ENCODE data around the gene KIF3A. TPM values are rescaled to one million over a fixed set of nuclear protein-coding genes. Genes with fewer than 3 reads are reported as not detected.

KIF3A gene
- total RNA-seq (2014; rRNA removed; shearing (Covaris generic)), result 10.6 and 16.4 TPM in 2 replicates

DNA sequence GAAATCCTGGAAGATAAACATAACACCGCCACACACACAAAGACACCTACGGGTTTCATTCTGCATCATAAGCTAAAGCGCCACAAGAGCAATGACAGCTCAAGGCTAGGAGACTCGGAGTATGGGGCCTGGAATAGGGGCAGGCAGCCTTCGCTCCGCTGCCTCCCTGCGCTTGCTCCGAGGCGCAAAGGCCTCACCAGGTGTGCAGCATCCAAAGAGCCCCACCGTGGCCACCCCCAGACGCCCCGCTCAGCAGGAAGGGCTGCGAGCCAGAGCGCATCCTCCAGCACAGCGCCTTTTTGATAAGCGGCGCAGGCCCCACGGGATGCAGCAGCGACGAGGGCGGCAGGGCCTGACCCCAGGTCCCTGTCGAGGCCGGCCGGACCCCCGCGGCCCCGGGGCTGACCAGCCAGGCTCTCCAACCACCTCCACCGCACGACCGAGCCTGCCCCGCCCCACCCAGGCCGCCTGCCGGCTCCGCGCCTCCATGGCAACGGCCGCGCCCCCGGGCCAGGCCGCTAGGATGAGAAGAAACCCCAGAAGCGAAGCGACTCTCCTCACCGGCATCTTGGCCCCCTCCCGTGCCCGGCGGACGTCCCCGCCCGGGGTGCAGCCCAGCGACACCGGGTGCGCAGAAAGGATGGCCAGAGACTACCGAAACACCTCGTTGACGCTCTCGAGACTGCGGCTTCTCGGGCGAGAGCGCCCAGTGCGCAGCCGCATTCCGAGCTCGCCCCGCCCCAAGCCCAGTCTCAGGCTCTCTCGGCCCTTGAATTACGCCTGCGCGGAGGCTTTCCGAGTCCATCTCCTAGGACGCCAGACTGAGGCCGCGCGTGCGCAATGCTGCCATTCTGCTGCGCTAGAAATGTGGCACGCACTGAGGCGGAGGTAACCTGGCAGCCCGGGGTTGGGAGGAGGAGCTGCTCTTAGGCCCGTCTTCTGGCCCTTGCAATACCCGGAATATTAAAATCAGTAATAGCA is at the start of gene KIF3A:
TSS of gene KIF3A (minus strand) at position 694 of the 981 bp plus-strand sequence. CDS start at position 567, 127 bp downstream.
- peak; percentile 95 for DNase-seq (ENCODE audit: low spot score)

DNA sequence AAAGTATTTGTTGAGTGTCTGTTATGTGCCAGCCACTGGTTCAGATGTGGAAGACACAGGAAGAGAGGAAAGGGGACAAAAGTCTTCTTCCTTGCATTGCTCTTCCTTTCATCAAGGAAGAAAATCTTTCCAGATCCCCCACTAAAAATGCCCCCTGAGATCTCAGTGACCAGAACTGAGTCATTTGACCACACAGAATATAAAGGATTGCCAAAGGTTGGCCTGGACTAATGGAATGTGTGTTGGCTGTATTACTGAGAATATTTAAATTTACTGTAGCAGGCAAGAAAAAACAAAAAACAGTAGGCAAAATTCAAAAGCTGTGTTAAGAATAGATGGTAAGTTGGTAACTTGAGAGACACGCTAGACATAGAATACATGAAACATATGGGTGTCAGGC is 49.7 kb upstream of the KIF3A start:
- DNase-seq (ENCODE audit: low spot score), result no peak

DNA sequence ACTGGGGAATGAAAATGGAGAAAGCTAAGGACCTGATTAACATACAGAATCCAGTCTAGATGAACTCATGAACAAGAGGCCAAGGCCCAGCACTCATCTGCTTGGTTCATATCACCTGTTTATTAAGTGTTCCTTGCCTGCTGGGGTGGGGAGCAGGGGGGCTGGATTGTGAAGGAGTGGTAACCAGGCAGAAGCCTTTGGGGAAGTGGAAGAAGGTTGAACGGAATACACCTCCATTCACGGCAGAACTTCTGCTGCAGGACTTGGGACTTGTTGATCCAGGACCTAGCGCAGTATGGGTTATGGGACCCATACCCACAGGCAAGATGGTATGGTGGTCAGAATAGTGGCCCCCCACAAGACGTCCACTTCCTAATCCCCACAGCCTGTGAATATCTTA is 48.5 kb upstream of the KIF3A start:
- DNase-seq (ENCODE audit: low spot score), result no peak

DNA sequence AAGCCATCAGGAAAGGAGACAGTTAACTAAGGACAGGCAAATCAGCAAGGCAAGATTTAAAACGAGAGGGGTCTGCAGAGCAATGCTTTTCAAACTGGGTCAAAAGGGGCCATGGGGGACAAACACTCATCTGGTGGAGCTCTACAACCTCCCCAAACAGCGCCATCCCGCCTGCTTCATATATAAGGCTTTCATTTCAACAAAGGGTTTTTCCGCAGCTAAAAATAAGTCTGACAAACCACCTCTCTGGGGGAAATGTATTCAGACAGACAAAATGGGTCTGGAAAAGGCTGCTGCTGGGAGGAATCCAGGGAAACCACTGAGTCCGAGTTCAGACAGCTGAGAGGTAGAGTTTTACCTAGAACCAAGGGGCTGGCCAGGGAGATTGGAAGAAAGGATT is 48.0 kb upstream of the KIF3A start:
- DNase-seq (ENCODE audit: low spot score), result no peak

DNA sequence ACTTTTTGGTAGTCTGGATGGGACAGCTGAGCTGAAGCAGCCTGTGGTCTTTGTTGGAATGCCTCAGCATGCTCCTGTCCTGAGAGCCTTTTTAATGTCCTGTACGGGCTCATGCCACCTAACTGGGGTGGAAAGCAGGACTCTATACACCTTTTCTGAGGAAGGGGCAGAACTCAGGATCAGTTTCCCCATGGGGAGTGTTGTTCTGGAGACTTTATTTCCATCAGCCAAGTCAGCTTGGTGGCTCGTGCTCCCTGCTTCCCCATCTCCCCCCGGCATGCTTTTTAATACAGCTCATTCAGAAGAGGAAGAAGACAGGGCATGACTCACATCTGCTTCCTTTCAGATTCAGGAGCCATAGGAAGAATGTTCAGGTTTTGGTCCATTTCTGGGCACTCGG is 44.8 kb upstream of the KIF3A start:
- peak; percentile 56 for DNase-seq (ENCODE audit: low spot score)

DNA sequence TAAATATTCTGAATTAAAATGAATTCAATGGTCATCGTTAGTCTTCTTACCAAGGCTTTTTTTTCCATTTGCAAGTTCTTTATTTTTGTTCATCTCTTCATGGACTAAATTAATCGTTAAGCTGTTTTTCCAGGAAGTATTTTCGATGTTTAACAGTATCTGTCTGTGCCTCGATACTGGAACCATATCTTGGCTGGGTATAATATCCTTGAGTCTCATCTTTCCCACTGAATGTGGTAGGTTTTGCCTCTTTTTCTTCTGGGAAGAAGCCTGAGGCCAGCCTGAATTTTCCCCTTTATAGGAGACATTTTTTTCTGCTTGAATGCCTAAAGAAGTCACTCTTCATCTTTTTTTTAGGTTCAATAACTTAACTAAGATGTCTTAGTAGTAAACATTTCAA is 43.7 kb upstream of the KIF3A start:
- DNase-seq (ENCODE audit: low spot score), result no peak

DNA sequence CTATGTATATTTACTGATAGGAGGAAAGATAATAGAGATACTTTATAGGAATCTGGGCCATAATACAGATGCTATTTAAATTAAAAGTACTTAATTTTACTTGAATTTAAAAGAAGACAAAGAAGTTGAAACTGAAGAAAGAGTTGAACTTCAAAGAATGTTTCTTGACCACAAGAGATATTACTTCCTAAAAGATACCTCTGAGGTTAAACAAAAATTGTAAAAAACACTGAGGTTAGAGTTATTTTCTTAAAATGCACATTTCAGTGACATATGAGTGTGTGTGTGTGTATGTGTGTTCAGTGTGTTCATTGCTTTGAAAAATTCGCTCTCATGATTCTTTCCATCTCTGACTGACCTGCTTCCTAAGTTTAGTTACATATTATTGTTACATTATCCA is 43.2 kb upstream of the KIF3A start:
- no peak for DNase-seq (ENCODE audit: low spot score)

DNA sequence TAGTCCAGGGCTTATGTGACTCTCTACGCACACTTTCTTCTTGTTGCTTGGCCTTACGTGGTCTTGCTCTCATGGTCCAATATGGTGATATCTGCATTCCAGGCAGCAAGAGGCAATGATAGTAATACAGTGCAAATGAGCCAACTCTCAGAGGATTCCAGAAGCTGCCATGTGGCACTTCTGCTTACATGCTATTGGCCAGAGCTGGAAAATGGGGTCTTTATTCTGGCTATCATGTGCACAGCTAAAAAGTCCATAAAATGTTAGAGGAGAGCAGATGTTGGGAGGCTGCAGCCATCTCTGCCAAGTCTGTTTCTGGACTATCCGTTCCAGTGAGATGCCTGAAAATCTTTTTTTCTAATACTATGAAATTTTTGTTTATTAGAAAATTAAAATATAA is 42.6 kb upstream of the KIF3A start:
- DNase-seq (ENCODE audit: low spot score), result no peak

DNA sequence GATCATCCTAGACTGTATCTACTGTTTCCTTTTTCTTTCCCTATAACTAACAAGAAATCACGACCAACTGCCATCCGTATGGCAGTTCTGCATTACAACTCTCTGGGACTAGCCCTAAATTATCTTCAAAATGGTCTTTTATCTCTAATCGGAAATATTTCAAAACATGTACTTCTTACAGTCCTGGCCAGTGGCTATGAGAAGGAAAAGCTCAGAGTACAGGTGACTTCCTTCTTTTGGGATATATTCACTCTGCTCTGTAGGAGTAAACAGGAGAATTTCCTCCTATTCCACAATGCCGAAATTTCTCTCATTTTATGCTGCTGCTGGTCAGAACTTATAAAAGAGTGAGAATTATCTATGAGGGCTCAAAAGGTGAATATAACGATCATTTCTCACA is 41.5 kb upstream of the KIF3A start:
- DNase-seq (ENCODE audit: low spot score), result no peak

DNA sequence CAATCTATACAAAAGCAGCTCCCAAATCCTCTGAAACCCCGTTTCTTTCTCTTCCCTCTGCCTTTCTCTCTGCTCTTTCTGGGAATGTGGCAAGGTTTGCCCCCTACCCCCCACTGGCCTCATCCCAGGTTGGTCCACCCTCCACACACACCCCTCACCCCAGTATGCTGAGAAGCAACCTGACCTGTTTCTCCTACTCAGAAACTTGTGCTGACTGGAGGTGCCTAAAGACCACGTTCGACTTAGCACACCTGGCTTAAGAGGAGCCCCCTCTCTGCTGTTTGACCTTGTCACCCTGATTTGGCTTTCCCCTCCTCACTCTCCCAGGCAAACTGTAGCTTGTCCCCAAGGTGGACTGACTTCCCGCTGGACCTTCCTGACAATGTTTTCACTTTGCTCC is 40.8 kb upstream of the KIF3A start:
- no peak for DNase-seq (ENCODE audit: low spot score)

DNA sequence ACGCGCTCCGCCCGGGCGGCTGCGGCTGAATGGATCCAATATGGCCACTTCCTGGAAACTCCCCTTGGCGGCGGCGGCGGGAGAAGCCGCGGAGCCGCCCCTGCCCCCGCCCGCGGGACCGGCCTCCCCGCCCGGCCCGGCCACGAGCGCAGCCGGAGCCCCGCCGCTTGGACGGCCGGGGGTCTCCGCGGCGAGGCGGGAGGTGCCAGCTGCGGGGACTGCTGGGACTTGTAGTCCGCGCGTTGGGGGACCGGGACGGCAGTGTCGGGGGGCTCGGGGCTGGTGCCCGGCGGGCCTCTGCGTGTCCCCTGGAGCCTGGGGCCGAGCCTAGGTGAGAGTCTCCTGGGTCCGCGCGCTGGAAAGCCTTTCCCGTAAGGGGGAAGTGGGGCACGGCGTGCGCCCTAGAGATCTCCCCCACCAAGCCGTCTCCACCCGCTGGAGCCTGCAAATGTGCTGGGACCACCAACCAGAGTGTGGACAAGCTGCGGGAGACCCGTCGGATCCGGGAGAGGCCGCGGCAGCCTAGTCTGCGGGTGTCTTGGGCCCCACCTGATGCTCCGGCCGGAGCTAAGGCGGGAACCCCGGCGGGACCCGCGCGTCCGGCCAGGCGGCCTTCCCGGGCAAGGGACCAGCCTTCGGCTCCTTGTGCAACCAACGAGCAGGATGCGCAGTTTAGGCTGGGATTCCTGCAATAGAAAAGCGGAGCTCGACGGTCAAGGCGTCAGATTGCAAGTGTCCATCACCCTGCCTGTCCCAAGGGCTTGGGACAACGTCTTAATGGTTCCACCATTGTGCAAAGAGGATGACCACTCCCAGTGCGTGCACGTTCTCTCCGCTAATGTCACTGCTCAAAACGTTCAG is 40.1 kb upstream of the KIF3A start, which contains the start of gene SEPTIN8:
TSS of gene SEPTIN8 (minus strand) at position 31 of the 861 bp plus-strand sequence. CDS start 102 bp downstream, outside the sequence.
- no peak for DNase-seq (ENCODE audit: low spot score)

DNA sequence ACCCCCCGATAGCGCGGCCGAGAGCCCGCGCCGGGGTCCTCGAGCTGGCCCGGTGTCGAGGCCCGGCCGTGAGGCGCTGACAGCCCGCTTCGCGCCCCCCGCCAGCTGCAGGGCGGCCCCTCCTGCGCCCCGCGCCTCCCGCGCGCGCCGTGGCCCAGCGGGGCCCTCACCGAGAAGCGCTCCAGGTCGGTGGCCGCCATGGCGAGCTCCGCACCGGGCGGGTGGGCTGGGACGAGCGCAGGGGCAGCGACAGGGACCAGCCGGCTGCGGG is 39.5 kb upstream of the KIF3A start:
- no peak for DNase-seq (ENCODE audit: low spot score)

DNA sequence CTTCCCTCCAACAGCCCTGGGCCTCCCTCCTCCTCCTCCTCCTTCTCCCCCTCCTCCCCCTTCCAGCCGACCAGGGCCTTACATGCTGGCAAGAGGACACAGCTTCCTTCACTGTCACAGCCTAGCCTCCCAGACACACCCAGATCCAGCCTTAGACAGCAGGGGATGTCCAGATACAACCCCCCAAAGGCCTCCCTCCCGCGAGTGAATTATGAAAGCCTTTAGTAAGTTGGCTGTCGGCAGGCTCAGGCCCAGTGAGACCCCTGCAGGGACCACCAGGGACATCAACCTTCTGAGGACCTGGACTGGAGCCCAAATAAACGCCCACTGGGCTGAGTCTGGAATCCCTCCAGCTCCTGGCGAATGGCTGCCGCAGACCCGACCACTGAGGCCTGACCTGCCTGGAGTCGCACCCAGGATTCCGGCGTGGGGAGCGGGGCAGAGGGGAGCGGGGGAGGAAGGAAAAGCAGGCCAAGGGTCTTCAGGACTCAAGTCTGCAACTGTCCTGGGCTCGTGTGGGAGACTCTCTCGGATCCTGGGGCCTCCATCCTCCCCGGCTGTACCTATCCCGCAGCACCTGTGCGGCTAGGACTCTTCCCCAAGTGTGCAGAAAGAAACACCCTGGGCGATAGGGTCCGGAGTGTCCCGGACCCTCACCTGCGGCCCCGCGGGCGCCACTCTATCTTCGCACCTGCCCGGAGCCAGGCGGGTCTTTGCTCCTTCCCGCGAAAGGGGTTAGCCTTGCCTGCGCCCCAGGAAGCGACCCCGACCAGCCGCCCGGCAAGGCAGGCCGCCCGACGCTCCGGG is 39.0 kb upstream of the KIF3A start:
- DNase-seq (ENCODE audit: low spot score), result peak; percentile 37

DNA sequence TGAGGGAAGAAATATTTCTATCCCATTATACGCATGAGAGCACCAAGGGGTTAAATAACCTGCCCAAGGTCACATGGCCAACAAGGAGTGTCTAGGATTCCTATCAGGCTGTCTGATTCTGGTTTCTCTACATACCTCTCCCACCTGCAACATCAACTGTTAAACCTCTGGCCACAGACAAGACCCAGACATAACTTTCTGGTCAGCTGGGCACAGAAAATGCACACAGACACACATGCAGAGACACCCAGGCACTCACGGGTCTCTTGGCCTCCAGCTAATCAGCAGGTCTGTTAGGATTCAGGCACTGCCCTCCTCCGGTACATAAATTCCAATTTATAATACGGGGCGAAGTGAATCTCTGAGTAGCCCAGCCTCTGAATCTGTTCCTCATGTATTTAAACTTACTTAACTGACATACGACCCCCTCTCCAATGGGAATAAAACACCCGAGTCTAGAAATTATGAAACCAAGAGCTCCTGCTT is 38.2 kb upstream of the KIF3A start:
- DNase-seq (ENCODE audit: low spot score), result no peak

DNA sequence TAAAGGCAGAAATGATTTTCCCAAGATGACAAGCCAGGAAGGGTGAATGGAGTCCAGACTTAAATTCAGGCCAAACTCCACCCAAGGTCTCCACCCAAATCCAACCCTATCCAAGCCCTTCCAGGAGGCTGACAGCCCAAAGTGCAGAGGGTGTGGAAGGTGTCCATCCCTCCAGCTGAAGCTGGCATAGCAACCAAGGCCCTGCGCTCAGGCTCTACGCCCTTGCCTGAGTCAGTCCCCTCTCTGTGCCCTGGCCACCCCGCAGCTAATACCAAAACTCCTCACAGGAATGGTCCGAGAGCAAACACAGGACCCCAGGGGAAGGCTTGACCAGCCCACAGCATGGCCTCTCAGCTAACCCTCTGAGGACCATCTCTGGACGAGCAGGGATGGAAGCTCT is 37.5 kb upstream of the KIF3A start:
- no peak for DNase-seq (ENCODE audit: low spot score)

DNA sequence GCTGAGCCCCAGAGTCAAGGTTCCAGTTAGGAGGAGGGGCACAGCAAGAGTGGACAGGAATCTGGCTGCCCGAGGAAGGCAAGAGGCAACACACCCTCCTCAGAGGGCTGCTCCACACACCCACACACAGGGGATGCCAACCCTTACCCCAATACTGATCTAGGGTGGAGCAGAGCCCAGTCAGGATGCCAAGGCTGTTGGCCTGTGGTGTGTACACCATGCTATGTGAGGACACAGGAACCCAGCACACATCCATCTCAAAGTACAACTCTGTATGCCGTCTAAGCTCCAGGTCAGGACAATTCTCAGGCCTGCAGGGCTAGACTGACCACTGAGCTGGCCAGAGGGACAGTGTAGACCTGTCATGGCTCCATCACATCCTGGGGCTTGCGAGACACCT is 37.1 kb upstream of the KIF3A start:
- no peak for DNase-seq (ENCODE audit: low spot score)

DNA sequence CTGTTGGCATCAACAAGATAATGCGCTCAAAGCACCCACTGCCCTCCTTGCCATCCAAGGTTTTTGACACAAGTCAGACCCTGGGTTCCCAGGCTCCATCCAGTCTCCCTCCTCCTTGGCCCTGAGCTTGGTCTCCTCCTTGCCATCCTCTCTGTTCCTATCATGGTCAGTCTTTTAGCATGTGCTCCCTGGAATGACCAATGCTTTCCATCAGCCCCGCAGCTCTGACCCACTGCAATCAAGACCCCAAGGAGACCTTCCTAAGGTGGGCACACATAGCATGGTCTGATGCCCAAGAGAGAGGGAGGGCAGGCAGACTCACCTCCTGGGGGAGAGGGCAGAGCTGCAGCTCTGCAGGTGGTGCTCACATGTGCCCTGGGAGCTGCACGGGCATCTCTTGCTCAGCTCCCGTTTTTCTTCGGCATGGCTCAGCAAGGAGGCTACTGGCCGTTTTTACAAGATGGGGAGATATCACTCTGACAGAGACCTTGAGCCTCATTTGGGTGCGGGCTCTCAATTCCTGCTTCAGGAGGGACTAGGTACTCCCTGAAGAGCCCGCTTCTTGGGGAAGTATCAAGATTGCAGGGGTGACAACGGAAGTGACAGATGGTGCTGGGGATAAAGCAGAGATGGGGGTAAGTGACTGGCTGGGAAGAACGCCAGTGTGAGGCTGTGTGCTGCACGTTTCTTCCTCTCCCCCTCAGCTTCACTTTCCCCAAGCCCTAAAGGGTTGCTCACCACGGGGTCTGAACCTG is 36.4 kb upstream of the KIF3A start:
- no peak for DNase-seq (ENCODE audit: low spot score)

DNA sequence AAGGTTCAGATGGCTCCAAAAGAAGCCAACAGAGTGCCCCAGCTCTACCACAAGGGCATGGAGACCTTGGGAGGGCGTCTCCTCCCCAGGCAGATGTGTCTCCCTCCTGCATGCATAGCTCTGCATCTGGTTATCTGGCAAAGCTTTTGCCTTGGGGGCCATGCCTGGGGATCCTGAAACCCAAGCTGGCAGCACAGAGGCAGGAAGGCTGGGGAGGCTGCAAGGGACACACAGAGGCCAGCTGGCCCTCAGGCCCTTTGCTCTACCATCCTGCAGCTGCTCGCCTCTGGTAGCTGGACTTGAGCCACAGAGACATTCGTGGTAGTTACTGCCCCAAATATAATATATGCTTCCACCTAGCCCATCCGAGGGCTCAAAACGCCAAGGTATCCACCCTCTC is 35.8 kb upstream of the KIF3A start:
- DNase-seq (ENCODE audit: low spot score), result no peak

DNA sequence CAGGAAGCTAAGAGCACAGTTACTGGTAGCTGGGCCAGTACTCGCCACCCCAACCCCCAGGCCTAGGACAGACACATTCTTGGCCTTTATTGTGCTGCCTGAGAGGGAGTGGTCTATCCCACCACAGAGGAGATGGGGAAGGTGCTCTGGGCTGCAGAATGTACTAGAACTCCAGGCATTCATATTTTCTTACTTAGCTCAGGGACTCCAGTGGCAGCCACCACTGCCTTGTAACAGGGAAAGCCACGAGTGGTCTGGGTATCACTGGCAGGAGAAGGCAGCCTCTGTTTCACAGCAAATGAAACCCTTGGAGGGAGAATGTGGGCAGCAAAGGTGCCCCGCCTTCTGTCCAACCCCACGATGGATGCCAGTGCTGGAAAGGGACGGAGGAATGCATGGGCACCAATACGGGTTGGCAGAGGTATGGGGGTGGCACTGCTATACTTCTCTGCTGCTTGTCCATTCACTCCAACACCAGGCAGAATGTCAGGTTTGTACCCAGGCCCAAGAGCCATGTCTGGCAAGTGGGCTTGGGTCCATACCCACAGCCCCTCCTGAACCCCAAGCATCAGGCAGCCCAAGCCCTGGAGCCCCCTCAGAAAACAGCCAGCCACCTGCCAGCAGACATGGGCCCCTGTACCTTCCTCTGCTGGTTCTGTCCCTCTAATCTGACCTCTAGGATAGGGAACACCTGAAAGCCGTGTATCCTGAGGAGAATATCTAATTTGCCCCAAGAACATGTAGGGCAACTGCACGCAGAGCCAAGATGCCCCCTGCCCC is 35.1 kb upstream of the KIF3A start:
- DNase-seq (ENCODE audit: low spot score), result no peak

DNA sequence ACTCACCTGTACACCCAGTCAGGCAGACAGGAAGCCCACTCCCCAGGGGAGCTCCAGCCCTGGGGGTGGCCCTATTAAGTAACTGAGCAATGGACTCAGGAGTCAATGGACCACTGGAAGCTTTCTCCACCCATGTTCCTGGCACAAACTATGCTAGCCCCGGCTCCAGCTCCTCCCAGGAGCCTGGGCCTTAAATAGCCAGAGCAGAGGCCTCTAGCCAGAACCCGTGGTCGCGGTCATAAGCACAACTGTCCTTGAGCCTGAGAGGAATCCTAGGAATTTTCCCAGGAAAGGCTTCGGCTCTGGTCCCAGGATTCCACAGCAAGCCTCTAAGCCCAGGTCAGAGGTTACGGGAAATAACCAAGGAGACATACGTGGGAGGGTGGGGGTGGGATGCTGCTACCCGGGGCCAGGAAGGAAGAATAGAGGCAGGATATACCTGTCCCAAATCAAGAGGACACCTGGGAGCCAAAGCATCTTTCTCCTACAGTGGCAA is 34.2 kb upstream of the KIF3A start:
- peak; percentile 48 for DNase-seq (ENCODE audit: low spot score)
